ENCODE measurements around the gene SRBD1. TPM values are rescaled to one million over a fixed set of nuclear protein-coding genes. Genes with fewer than 3 reads are reported as not detected.

SRBD1 gene
- total RNA-seq, 1 experiment from 2014 or later = 20.6 TPM

DNA sequence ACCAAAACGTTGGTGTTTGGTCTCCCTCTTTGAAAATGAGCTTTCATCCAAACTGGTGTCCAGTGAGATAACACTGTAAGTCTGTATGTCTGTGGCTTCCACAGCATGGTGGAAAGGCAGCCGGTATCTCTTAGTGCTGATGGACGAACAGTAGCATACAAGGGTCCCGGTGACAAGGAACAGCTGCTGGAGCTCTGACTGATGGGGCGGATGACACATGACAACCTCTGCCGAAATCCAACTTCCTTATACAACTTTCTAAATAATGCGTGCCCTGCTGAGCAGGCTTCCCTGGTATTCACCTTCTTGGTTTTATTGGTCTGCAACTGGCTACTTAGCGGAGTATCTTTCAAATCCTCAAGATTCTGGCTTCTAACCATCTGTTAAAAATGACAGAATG lies 216.2 kb downstream of the SRBD1 start:
- Histone ChIP-seq H3K27me3 (ENCODE audit: insufficient read depth, low read length) (no peaks in the 10 kb centered on the region), H3K27ac (ENCODE audit: low read depth, low read length) (no peak overlapping the region), H4K20me1 (ENCODE audit: insufficient read depth) (no peaks in the 10 kb centered on the region), H3K4me2 (ENCODE audit: low read length) (no peak overlapping the region), H2AFZ (ENCODE audit: low read depth, low read length, poor library complexity, severe bottlenecking) (no peak overlapping the region), H3K9me3 (ENCODE audit: control insufficient read depth in 1 of 2, insufficient read depth in 1 of 2, low read depth in 1 of 2, low read length in 2 of 2) (no peaks in the 10 kb centered on the region), H3K79me2 (ENCODE audit: insufficient read depth, low read length) (no peaks in the 10 kb centered on the region), H3K4me1 (ENCODE audit: control insufficient read depth in 1 of 2, insufficient read depth in 2 of 2, low read length in 2 of 2) (no peaks in the 10 kb centered on the region), H3K9me2 (ENCODE audit: insufficient read depth) (no peaks in the 10 kb centered on the region), H3K36me3 (ENCODE audit: control insufficient read depth in 1 of 2, insufficient read depth in 2 of 2, low read length in 2 of 2) (no peaks in the 10 kb centered on the region), H3K4me3 (replicated peaks in 1 of 2; ENCODE audit: low read depth in 1 of 2, low read length in 2 of 2) (no peak overlapping the region), H3K9ac (ENCODE audit: low read length) (no peak overlapping the region)
- RAD21 ChIA-PET (ENCODE audit: low non-redundant PET in 1 of 2, low total read pairs in 2 of 2, uncharacterized antibody in 2 of 2, unreplicated experiment in 2 of 2) = no interaction called here
- TF ChIP-seq EGR1 (IDR thresholded peaks at IDR 0.05; ENCODE audit: low read depth) = no peak
- TF ChIP-seq RAD21 (IDR thresholded peaks at IDR 0.05; ENCODE audit: low read depth) = no peak
- no peak for TF ChIP-seq YY1 (IDR thresholded peaks at IDR 0.05; ENCODE audit: extremely low read depth, insufficient replicate concordance, low read depth, low read length)
- TF ChIP-seq JUND (IDR thresholded peaks at IDR 0.05) = no peak
- no peak for TF ChIP-seq ELF1 (IDR thresholded peaks at IDR 0.05; ENCODE audit: borderline replicate concordance, low read depth)
- TF ChIP-seq ZNF274 (IDR thresholded peaks at IDR 0.05; ENCODE audit: low read depth, low read length) = no peak
- TF ChIP-seq, protein P1, sequence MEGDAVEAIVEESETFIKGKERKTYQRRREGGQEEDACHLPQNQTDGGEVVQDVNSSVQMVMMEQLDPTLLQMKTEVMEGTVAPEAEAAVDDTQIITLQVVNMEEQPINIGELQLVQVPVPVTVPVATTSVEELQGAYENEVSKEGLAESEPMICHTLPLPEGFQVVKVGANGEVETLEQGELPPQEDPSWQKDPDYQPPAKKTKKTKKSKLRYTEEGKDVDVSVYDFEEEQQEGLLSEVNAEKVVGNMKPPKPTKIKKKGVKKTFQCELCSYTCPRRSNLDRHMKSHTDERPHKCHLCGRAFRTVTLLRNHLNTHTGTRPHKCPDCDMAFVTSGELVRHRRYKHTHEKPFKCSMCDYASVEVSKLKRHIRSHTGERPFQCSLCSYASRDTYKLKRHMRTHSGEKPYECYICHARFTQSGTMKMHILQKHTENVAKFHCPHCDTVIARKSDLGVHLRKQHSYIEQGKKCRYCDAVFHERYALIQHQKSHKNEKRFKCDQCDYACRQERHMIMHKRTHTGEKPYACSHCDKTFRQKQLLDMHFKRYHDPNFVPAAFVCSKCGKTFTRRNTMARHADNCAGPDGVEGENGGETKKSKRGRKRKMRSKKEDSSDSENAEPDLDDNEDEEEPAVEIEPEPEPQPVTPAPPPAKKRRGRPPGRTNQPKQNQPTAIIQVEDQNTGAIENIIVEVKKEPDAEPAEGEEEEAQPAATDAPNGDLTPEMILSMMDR (IDR thresholded peaks at IDR 0.05 in 2 of 3, conservative IDR thresholded peaks at IDR 0.05 in 1 of 3; ENCODE audit: borderline replicate concordance in 1 of 3, insufficient read depth in 1 of 3, low read depth in 2 of 3, low read length in 2 of 3) = no peak
- TF ChIP-seq, protein P2, sequence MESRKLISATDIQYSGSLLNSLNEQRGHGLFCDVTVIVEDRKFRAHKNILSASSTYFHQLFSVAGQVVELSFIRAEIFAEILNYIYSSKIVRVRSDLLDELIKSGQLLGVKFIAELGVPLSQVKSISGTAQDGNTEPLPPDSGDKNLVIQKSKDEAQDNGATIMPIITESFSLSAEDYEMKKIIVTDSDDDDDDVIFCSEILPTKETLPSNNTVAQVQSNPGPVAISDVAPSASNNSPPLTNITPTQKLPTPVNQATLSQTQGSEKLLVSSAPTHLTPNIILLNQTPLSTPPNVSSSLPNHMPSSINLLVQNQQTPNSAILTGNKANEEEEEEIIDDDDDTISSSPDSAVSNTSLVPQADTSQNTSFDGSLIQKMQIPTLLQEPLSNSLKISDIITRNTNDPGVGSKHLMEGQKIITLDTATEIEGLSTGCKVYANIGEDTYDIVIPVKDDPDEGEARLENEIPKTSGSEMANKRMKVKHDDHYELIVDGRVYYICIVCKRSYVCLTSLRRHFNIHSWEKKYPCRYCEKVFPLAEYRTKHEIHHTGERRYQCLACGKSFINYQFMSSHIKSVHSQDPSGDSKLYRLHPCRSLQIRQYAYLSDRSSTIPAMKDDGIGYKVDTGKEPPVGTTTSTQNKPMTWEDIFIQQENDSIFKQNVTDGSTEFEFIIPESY (IDR thresholded peaks at IDR 0.05; ENCODE audit: extremely low read depth, insufficient replicate concordance, low read length) = no peak
- TF ChIP-seq, protein P3, sequence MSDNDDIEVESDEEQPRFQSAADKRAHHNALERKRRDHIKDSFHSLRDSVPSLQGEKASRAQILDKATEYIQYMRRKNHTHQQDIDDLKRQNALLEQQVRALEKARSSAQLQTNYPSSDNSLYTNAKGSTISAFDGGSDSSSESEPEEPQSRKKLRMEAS (IDR thresholded peaks at IDR 0.05) = no peak
- no peak for TF ChIP-seq SRF (IDR thresholded peaks at IDR 0.05; ENCODE audit: low read depth)
- TF ChIP-seq, protein P4, sequence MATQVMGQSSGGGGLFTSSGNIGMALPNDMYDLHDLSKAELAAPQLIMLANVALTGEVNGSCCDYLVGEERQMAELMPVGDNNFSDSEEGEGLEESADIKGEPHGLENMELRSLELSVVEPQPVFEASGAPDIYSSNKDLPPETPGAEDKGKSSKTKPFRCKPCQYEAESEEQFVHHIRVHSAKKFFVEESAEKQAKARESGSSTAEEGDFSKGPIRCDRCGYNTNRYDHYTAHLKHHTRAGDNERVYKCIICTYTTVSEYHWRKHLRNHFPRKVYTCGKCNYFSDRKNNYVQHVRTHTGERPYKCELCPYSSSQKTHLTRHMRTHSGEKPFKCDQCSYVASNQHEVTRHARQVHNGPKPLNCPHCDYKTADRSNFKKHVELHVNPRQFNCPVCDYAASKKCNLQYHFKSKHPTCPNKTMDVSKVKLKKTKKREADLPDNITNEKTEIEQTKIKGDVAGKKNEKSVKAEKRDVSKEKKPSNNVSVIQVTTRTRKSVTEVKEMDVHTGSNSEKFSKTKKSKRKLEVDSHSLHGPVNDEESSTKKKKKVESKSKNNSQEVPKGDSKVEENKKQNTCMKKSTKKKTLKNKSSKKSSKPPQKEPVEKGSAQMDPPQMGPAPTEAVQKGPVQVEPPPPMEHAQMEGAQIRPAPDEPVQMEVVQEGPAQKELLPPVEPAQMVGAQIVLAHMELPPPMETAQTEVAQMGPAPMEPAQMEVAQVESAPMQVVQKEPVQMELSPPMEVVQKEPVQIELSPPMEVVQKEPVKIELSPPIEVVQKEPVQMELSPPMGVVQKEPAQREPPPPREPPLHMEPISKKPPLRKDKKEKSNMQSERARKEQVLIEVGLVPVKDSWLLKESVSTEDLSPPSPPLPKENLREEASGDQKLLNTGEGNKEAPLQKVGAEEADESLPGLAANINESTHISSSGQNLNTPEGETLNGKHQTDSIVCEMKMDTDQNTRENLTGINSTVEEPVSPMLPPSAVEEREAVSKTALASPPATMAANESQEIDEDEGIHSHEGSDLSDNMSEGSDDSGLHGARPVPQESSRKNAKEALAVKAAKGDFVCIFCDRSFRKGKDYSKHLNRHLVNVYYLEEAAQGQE (IDR thresholded peaks at IDR 0.05; ENCODE audit: low read depth) = no peak
- TF ChIP-seq, protein P5, sequence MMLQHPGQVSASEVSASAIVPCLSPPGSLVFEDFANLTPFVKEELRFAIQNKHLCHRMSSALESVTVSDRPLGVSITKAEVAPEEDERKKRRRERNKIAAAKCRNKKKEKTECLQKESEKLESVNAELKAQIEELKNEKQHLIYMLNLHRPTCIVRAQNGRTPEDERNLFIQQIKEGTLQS (IDR thresholded peaks at IDR 0.05) = no peak
- TF ChIP-seq POLR2AphosphoS5 (IDR thresholded peaks at IDR 0.05; ENCODE audit: low read depth, low read length) = no peak
- no peak for TF ChIP-seq SP1 (IDR thresholded peaks at IDR 0.05; ENCODE audit: low read depth)
- TF ChIP-seq POLR2A (IDR thresholded peaks at IDR 0.05; ENCODE audit: borderline replicate concordance, extremely low read depth, insufficient read depth, insufficient read length) = no peak
- CTCF ChIA-PET = no interaction called here
- intact Hi-C loops (cut with micrococcal nuclease) = no loop called here
- DNase-seq (ENCODE audit: low read depth, low spot score) (no peak), ATAC-seq (no peak)
- BruUV-seq (replicated peaks) = no TSS peak
- POLR2A ChIA-PET = no interaction called here

Measured in HCT116 (cell line).